Measurements from ENCODE around the gene NAALADL2.

The NAALADL2 gene

DNA sequence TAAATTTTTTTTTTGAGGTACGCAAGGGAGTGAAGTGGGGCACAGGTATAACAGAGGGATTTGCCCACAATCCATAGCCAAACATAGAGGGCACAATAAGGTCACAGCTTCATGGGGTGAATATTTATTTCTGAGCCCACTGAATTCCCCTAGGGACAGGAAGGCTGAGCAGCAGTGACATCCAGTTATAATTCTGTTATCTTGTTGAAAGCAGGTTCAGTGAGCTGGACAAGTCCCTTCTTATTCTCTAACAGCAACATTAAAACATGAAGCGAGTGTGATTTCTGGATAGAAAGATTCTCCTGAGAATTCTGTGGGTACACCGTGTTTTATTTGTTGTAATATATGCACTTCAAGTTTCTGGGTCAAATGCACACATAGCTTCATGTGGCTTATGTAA lies 538.2 kb downstream of the NAALADL2 start:
- no peaks in the 10 kb centered on the region for H3K27me3 ChIP-seq (ENCODE audit: insufficient read depth, low read length)
- TF ChIP-seq EZH2 (IDR thresholded peaks at IDR 0.05; ENCODE audit: borderline replicate concordance, low read length) (no peak), CTCF (IDR thresholded peaks at IDR 0.05; ENCODE audit: low read length) (no peak)
- H3K9me2 ChIP-seq (ENCODE audit: low read depth, low read length): no peaks in the 10 kb centered on the region
- H3K79me2 ChIP-seq (ENCODE audit: insufficient read depth, low read length): no peaks in the 10 kb centered on the region
- H3K36me3 ChIP-seq (ENCODE audit: insufficient read depth, low read length): no peaks in the 10 kb centered on the region
- H3K9ac ChIP-seq (ENCODE audit: low read length): no peak overlapping the region
- no peaks in the 10 kb centered on the region for H4K20me1 ChIP-seq (ENCODE audit: insufficient read depth, low read length)
- no peak overlapping the region for H3K4me3 ChIP-seq (ENCODE audit: low read depth, low read length, poor library complexity, severe bottlenecking)
- no peak overlapping the region for H3K27ac ChIP-seq (ENCODE audit: low read depth, low read length, poor library complexity, severe bottlenecking)
- H3F3A ChIP-seq (ENCODE audit: insufficient read depth, low read length): no peaks in the 10 kb centered on the region
- H3K4me2 ChIP-seq (ENCODE audit: low read length): no peak overlapping the region
- H3K9me3 ChIP-seq (ENCODE audit: low read length): no peaks in the 10 kb centered on the region
- no peak overlapping the region for H2AFZ ChIP-seq (ENCODE audit: low read length)
- no peaks in the 10 kb centered on the region for H3K4me1 ChIP-seq (ENCODE audit: insufficient read depth, low read length, severe bottlenecking)

- no peaks in the 10 kb centered on the region for H4K20me1 ChIP-seq (ENCODE audit: insufficient read depth, low read length)
- H3K4me2 ChIP-seq (ENCODE audit: low read length): no peak overlapping the region
- no peaks in the 10 kb centered on the region for H3K9me2 ChIP-seq (ENCODE audit: low read depth, low read length)
- TF ChIP-seq CTCF (IDR thresholded peaks at IDR 0.05; ENCODE audit: low read length): no peak
- no peak for TF ChIP-seq EZH2 (IDR thresholded peaks at IDR 0.05; ENCODE audit: borderline replicate concordance, low read length)
- H3K4me3 ChIP-seq (ENCODE audit: low read depth, low read length, poor library complexity, severe bottlenecking): no peak overlapping the region
- H2AFZ ChIP-seq (ENCODE audit: low read length): no peak overlapping the region
- no peaks in the 10 kb centered on the region for H3K79me2 ChIP-seq (ENCODE audit: insufficient read depth, low read length)
- H3K9me3 ChIP-seq (ENCODE audit: low read length): no peaks in the 10 kb centered on the region
- H3K27ac ChIP-seq (ENCODE audit: low read depth, low read length, poor library complexity, severe bottlenecking): no peak overlapping the region
- no peak overlapping the region for H3K9ac ChIP-seq (ENCODE audit: low read length)
- no peaks in the 10 kb centered on the region for H3K36me3 ChIP-seq (ENCODE audit: insufficient read depth, low read length)
- no peaks in the 10 kb centered on the region for H3K4me1 ChIP-seq (ENCODE audit: insufficient read depth, low read length, severe bottlenecking)
- H3F3A ChIP-seq (ENCODE audit: insufficient read depth, low read length): no peaks in the 10 kb centered on the region
- no peaks in the 10 kb centered on the region for H3K27me3 ChIP-seq (ENCODE audit: insufficient read depth, low read length)
Measured at GRCh38 chr3:175398676-175399075, 539.5 kb downstream of the NAALADL2 start.

DNA sequence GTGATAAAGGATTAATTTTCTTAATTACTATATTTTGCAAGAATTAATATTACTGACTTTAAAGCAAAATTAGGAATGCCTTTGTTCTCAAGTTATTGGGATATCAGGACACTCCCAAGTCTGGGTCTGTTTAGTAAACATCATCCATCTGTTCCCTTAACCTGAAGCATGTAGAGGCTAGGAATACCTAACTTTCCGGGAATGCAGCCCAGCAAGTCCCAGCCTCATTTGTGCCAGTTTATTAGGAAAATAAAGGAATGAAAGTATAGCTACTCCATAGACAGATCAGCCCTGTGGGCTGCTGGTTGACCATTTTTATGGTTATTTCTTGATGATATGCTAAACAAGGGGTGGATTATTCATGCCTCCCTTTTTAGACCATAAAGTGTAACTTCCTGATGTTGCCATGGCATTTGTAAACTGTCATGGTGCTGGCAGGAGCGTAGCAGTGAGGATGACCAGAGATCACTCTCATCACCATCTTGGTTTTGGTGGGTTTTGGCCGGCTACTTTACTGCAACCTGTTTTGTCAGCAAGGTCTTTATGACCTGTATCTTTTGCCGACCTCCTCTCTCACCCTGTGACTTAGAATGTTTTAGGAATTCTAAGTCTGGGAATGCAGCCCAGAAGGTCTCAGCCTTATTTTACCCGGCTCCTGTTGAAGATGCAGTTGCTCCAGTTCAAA lies 540.2 kb downstream of the NAALADL2 start:
- no peak overlapping the region for H3K4me2 ChIP-seq (ENCODE audit: low read length)

More for the DNA sequence above, 540.2 kb downstream of the NAALADL2 start:
- Histone ChIP-seq H3K36me3 (ENCODE audit: insufficient read depth, low read length) (no peaks in the 10 kb centered on the region), H3K79me2 (ENCODE audit: insufficient read depth, low read length) (no peaks in the 10 kb centered on the region), H4K20me1 (ENCODE audit: insufficient read depth, low read length) (no peaks in the 10 kb centered on the region), H3K4me1 (ENCODE audit: insufficient read depth, low read length, severe bottlenecking) (no peaks in the 10 kb centered on the region), H3K9me3 (ENCODE audit: low read length) (no peaks in the 10 kb centered on the region), H3K27ac (ENCODE audit: low read depth, low read length, poor library complexity, severe bottlenecking) (no peak overlapping the region), H3K27me3 (ENCODE audit: insufficient read depth, low read length) (no peaks in the 10 kb centered on the region), H2AFZ (ENCODE audit: low read length) (no peak overlapping the region), H3K9ac (ENCODE audit: low read length) (no peak overlapping the region), H3K9me2 (ENCODE audit: low read depth, low read length) (no peaks in the 10 kb centered on the region), H3K4me3 (ENCODE audit: low read depth, low read length, poor library complexity, severe bottlenecking) (no peak overlapping the region), H3F3A (ENCODE audit: insufficient read depth, low read length) (no peaks in the 10 kb centered on the region)
- TF ChIP-seq CTCF (IDR thresholded peaks at IDR 0.05; ENCODE audit: low read length) (no peak), EZH2 (IDR thresholded peaks at IDR 0.05; ENCODE audit: borderline replicate concordance, low read length) (no peak)

All from OCI-LY1 (cell line).